Gastrocnemius medialis (tissue), 4 donors: Measurements from ENCODE around the gene ZNF860.

Source experiments
- CTCF ChIP-seq, 5 experiments: fragments of 450-650 bp in 3 of 5; fragments of 200-600 bp in 2 of 5; sonication (generic) in 2 of 5; IDR thresholded peaks in 4 of 5; conservative IDR thresholded peaks in 1 of 5; 1 replicate in 4 of 5; 2 replicates in 1 of 5; pipeline ENCODE4 v1.5.1; 2016 to 2019; ENCODE audit warnings: antibody characterized with exemption in 5 of 5, mild to moderate bottlenecking in 3 of 5, moderate library complexity in 3 of 5
- POLR2A ChIP-seq, 2 donors: fragments of 450-650 bp; IDR thresholded peaks; one replicate each; pipeline ENCODE4 v1.6.1; 2017; ENCODE audit warnings: antibody characterized with exemption in 2 of 2, mild to moderate bottlenecking in 2 of 2, moderate library complexity in 2 of 2

GRCh38 chr3:31945738-31946052 lies 35.9 kb upstream of the ZNF860 start:
- TF ChIP-seq CTCF (IDR thresholded peaks at IDR 0.05 in 4 of 5, conservative IDR thresholded peaks at IDR 0.05 in 1 of 5) = no peak
- no peak for TF ChIP-seq POLR2A (IDR thresholded peaks at IDR 0.05)
